ENCODE results near the gene PMIS2. TPM values are rescaled to one million over a fixed set of nuclear protein-coding genes. Genes with fewer than 3 reads are reported as not detected.

The PMIS2 gene
- total and polyA plus RNA-seq, 2 of the 8 experiments (the other 6 are each of a cell fraction or from before 2014, with no cell fraction given): not detected

- Histone ChIP-seq H2BK120ac (replicated peaks; ENCODE audit: low read depth, low read length) (no peak overlapping the region), H3K18ac (ENCODE audit: extremely low read depth, low read length) (no peak overlapping the region), H3K27ac (ENCODE audit: low read depth, low read length) (no peak overlapping the region), H2AK5ac (ENCODE audit: low read depth, low read length) (no peak overlapping the region), H2BK15ac (ENCODE audit: low read length) (no peak overlapping the region), H2AFZ (ENCODE audit: low read length) (no peak overlapping the region), H3K23me2 (ENCODE audit: low read depth, low read length) (peaks cover 4% of the 10 kb centered on the region; the same call in 1 of the 2 replicates), H3K79me1 (ENCODE audit: low read depth, low read length) (no peaks in the 10 kb centered on the region), H3K56ac (replicated peaks; ENCODE audit: insufficient read length, low read depth, low read length) (no peak overlapping the region), H3K4me3 (ENCODE audit: extremely low read depth in 1 of 4, insufficient read depth in 2 of 4, low read depth in 3 of 4, low read length in 4 of 4) (no peak overlapping the region), H2BK12ac (ENCODE audit: low read depth, low read length) (no peak overlapping the region), H3K36me3 (ENCODE audit: control insufficient read depth in 2 of 4, insufficient read depth in 4 of 4, low read length in 3 of 4) (no peaks in the 10 kb centered on the region), H3K14ac (ENCODE audit: insufficient read length) (no peak overlapping the region), H3K4me1 (replicated peaks in 1 of 4; ENCODE audit: control insufficient read depth in 3 of 4, insufficient read depth in 4 of 4, low read length in 3 of 4) (peaks cover 0 to 6% (median 4%) of the 10 kb centered on the region in 4 experiments; a peak in 3 of 7 replicates), H3K4ac (replicated peaks; ENCODE audit: insufficient read length, low read depth, low read length) (no peak overlapping the region), H3K27me3 (replicated peaks in 1 of 4; ENCODE audit: control insufficient read depth in 3 of 4, extremely low read depth in 1 of 4, insufficient read depth in 3 of 4, low read length in 3 of 4) (peaks cover 0 to 16% (median 12%) of the 10 kb centered on the region in 4 experiments; a peak in 5 of 7 replicates), H3K9ac (replicated peaks in 1 of 4; ENCODE audit: extremely low read depth in 1 of 4, low read depth in 3 of 4, low read length in 3 of 4) (no peak overlapping the region), H2BK5ac (ENCODE audit: low read depth, low read length) (no peak overlapping the region), H4K8ac (ENCODE audit: extremely low read depth, insufficient read depth, low read length) (no peak overlapping the region), H3K4me2 (ENCODE audit: insufficient read depth in 1 of 2, low read depth in 2 of 2, low read length in 2 of 2) (no peak overlapping the region), H4K20me1 (replicated peaks in 1 of 2; ENCODE audit: control insufficient read depth in 1 of 2, insufficient read depth in 2 of 2, low read length in 2 of 2) (peaks cover 7 to 8% of the 10 kb centered on the region in 2 experiments), H3K23ac (ENCODE audit: insufficient read length) (no peak overlapping the region), H3K9me3 (ENCODE audit: insufficient read depth in 2 of 2, low read depth in 1 of 2, low read length in 1 of 2) (no peaks in the 10 kb centered on the region; a peak in 1 of 4 replicates), H4K91ac (replicated peaks; ENCODE audit: insufficient read length, low read length) (no peak overlapping the region), H3K79me2 (ENCODE audit: control insufficient read depth in 1 of 2, insufficient read depth in 2 of 2, low read length in 2 of 2) (no peaks in the 10 kb centered on the region), H2BK20ac (ENCODE audit: low read length) (no peak overlapping the region), H4K5ac (ENCODE audit: insufficient read length, low read depth, low read length) (no peak overlapping the region)
- WGBS, 2 experiments (ENCODE audit: extremely low coverage in 1 of 2, insufficient coverage in 1 of 2, insufficient read length in 1 of 2, insufficient replicate concordance in 2 of 2, low coverage in 1 of 2, low lambda C conversion rate in 2 of 2, missing lambda C conversion rate in 1 of 2): 92% methylated on average over 11 of the region's 23 CpGs; no CpG with 5 or more reads in 1 of the 2 experiments
- FAIRE-seq (no peak), DNase-seq (ENCODE audit: low read depth in 1 of 2, low spot score in 2 of 2) (no peak)
- POLR2A ChIA-PET (ENCODE audit: partially characterized antibody): interaction anchor here (1.0 to 1.4 kb wide), 2 partner anchors 17 to 63 kb away, joined by 3 read pairs; no protein-coding TSS in a partner anchor
- CTCF ChIA-PET (ENCODE audit: partially characterized antibody): interaction anchor here (1.2 to 7.7 kb wide), 5 partner anchors 11 to 280 kb away, joined by 3 to 90 read pairs (median 4); partner anchors contain the start of gene PMIS2
- TF ChIP-seq TCF12 (IDR thresholded peaks at IDR 0.05; ENCODE audit: low read depth, low read length) (no peak), CTCF (IDR thresholded peaks at IDR 0.05; ENCODE audit: control extremely low read depth in 1 of 3, insufficient read depth in 1 of 3, low read depth in 1 of 3, low read length in 3 of 3) (no peak), CREB1 (IDR thresholded peaks at IDR 0.05) (no peak), EP300 (IDR thresholded peaks at IDR 0.05; ENCODE audit: borderline replicate concordance in 1 of 2, low read depth in 2 of 2, low read length in 2 of 2) (no peak), BACH1 (IDR thresholded peaks at IDR 0.05; ENCODE audit: low read length) (no peak), SUZ12 (IDR thresholded peaks at IDR 0.05; ENCODE audit: low read length) (no peak), SIX5 (IDR thresholded peaks at IDR 0.05; ENCODE audit: low read depth, low read length) (no peak), HDAC6 (IDR thresholded peaks at IDR 0.05; ENCODE audit: low read depth, low read length) (no peak)
- TF ChIP-seq, protein P1, sequence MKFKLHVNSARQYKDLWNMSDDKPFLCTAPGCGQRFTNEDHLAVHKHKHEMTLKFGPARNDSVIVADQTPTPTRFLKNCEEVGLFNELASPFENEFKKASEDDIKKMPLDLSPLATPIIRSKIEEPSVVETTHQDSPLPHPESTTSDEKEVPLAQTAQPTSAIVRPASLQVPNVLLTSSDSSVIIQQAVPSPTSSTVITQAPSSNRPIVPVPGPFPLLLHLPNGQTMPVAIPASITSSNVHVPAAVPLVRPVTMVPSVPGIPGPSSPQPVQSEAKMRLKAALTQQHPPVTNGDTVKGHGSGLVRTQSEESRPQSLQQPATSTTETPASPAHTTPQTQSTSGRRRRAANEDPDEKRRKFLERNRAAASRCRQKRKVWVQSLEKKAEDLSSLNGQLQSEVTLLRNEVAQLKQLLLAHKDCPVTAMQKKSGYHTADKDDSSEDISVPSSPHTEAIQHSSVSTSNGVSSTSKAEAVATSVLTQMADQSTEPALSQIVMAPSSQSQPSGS (IDR thresholded peaks at IDR 0.05; ENCODE audit: low read length): no peak
These were observed 26.2 kb upstream of the PMIS2 start for GRCh38 chr19:35559781-35560180.
